HTR-8/SVneo (cell line): ENCODE data around the gene KLHL30.

Experiments
- DNase-seq: peaks from one replicate; pipeline ENCODE4 v3.0.0; 2011; ENCODE audit warnings: low spot score, mixed read lengths; ENCODE audit not compliant: insufficient read length
- FAIRE-seq: peaks from 2 replicates; lab custom pipeline; 2011; peaks lifted over from hg19 to GRCh38; lab: Jason Lieb, UNC

KLHL30 gene

GRCh38 chr2:238138331-238139195 is at the start of gene KLHL30:
TSS of gene KLHL30 (plus strand) at chr2:238138668. CDS start at chr2:238140755, 2,087 bp downstream.
- FAIRE-seq, result no peak
- no peak for DNase-seq

GRCh38 chr2:238090887-238091286 is 47.6 kb upstream of the KLHL30 start:
- DNase-seq (no peak), FAIRE-seq (no peak)

GRCh38 chr2:238091436-238092060 is 46.9 kb upstream of the KLHL30 start:
- FAIRE-seq, result no peak
- DNase-seq, result no peak

- FAIRE-seq (no peak), DNase-seq (no peak)
Measured at GRCh38 chr2:238092486-238093035, 45.9 kb upstream of the KLHL30 start.

GRCh38 chr2:238093181-238094140 is 45.0 kb upstream of the KLHL30 start:
- DNase-seq, result no peak
- FAIRE-seq, result no peak

GRCh38 chr2:238094438-238095022 is 43.9 kb upstream of the KLHL30 start:
- no peak for FAIRE-seq
- no peak for DNase-seq

- FAIRE-seq (no peak), DNase-seq (no peak)
Measured at GRCh38 chr2:238095143-238095542, 43.3 kb upstream of the KLHL30 start.

GRCh38 chr2:238096311-238097011 is 42.0 kb upstream of the KLHL30 start:
- FAIRE-seq (no peak), DNase-seq (no peak)

- DNase-seq, result no peak
Measured at GRCh38 chr2:238097201-238097987, 41.1 kb upstream of the KLHL30 start.

GRCh38 chr2:238097988-238098871 is 40.2 kb upstream of the KLHL30 start:
- DNase-seq (peak; percentile 67), FAIRE-seq (no peak)

More at GRCh38 chr2:238097201-238097987, 41.1 kb upstream of the KLHL30 start:
- FAIRE-seq, result no peak

- FAIRE-seq, result no peak
- no peak for DNase-seq
Measured at GRCh38 chr2:238098901-238099713, 39.4 kb upstream of the KLHL30 start.

- DNase-seq, result no peak
- no peak for FAIRE-seq
Measured at GRCh38 chr2:238099714-238100048, 38.8 kb upstream of the KLHL30 start.

- DNase-seq (no peak), FAIRE-seq (no peak)
Measured at GRCh38 chr2:238100049-238100820, 38.2 kb upstream of the KLHL30 start, which contains the start of gene ESPNL. TSS of gene ESPNL (plus strand) at chr2:238100340. CDS start at chr2:238100420, 80 bp downstream.

- FAIRE-seq (no peak), DNase-seq (no peak)
Measured at GRCh38 chr2:238100821-238101771, 37.4 kb upstream of the KLHL30 start.
